CD4-positive, alpha-beta T cell treated with Interleukin-1 beta for 1 hour (primary cell): Measurements from ENCODE around the gene RRAS2.

ENCODE experiments used
- DNase-seq, 2 donors: peaks; one replicate each; pipeline ENCODE4 v3.0.0-alpha.2; 2020 to 2022

The RRAS2 gene

DNA sequence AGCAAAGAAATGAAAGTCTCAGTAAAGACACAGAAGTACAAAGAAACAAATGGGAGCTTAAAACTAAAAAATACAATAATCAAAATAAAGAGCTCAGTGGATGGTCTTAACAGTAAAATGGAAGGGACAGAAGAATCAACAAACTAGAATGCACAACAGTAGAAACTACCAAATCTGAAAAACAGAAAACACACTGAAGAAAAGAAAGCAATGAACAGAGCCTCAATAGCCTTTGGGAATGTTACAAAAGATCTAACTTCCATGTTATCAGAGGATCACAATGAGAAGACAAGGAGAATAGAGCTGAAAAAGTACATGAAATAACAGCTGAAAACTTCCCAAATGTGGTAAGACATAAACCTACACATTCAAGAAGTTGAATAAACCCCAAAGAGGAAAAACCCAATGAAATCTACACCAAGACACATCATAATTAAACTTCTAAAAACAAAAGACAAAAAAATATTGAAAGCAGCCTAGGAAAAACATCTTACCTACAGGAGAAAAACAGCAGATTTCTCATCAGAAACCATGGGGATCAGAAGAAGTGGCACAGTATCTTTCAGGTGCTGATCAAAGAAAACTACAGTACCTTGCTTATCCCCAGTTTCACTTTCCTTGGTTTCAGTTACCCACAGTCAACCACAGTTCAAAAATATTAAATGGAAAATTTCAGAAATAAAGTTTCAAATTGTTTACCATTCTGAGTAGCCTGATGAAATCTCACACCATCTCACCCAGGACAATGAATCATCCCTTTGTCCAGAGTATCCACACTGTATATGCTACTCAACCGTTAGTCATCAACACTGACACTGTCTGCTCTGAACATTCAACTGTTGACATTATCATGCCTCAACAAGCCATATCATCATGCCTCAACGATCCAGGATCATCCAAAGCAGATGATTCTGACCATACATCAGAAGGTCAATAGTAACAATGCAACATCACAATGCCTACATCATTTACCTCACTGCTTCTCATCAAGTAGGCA, 22.2 kb downstream of the RRAS2 start:
- no peak for DNase-seq

DNA sequence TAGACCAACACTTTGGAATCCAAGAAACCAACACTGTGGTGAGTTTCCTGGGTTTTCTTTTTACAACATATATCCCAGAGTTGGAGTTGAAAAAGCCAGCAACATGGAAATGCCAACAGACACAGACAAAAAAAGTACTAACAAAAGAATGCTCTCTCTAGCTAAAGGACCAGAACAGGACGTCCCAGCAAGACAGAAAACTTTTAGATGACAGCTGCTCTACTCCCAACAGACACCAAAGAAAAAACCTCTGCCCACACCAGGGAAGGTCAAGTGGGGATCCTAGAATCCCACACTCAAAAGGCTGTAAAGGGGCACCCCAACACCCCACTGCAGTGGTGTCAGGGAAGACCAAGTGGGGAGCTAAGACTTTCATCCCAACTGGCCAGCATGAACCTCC, 23.3 kb downstream of the RRAS2 start:
- no peak for DNase-seq

DNA sequence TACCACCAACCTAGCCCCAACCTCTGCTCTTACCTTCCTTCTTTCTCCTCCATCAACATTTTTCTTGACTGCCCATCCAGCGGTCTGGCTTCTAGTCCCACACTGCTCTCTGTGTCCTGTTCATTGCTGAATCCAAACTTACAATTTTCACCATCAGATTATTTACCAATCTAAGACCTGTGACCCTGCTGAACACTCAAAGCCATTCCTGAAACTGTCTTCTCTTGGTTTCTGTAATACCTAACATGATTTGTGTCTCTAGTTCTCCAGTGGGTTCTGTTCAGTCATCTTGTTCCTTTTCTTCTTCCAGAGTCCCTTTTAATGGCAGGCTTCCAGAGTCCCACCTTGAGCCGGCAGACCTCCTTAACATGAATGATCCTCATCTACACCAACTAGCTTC, 24.1 kb downstream of the RRAS2 start:
- DNase-seq = no peak

DNA sequence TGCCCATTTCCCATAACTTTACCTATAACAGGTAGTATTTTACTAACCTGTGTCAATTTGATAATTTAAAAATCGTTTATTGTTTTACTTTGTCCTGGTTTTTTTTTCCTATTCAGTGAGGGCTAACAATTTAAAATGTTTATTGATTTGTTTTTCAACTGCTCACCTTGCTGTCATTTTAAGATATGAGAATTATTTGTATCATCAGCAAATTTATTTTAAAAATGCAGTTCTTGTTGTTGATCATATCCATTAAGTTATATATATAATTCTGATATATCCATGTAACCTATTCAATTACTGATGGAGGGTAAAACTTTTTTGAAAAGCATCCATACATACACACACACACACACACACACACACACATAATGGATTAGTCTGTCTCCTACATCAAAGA, 24.8 kb downstream of the RRAS2 start:
- no peak for DNase-seq

DNA sequence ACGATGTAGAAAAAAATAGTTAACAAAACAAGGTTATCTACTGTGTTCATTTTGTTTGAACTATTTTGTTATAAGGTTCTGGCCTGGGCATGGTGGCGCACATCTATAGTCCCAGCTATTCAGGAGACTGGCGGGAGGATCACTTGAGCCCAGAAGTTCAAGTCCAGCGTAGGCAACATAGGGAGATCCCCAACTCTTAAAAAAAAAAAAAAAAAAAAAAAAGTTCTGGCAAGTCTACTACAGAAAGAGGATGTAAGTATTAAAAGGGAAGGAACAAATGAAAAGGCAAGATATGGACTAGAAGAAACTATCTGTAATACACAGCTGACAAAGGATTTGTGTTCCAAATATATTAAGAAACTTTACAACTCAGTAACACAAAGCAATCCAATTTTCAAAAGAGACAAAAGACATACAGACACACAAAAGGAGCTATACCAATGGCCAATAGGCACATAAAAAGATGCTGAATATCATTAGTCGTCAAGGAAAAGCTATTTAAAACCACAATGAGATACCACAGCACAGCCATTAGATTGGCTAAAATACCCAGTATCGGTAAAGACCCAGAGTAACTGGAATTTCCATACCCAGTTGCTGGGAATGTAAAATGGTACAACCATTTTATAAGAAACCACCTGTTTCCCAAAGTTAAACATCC, 27.4 kb downstream of the RRAS2 start:
- no peak for DNase-seq

DNA sequence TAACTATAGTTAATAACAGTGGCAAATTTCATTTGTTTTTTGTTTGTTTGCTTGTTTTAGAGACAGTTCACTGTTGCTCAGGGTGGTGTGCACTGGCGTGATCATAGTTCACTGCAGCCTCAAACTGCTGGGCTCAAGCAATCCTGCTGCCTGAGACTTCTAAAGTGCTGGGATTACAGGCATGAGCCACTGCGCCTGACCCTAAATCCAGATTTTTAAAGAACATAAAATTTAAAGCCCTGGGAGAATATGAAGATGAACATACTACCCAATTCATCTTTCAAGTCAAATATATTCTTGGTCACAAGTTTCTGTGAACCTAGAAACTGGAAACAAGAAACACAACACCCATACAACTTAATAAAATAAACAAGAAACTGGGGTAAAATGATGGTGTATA, 28.1 kb downstream of the RRAS2 start:
- DNase-seq = no peak

DNA sequence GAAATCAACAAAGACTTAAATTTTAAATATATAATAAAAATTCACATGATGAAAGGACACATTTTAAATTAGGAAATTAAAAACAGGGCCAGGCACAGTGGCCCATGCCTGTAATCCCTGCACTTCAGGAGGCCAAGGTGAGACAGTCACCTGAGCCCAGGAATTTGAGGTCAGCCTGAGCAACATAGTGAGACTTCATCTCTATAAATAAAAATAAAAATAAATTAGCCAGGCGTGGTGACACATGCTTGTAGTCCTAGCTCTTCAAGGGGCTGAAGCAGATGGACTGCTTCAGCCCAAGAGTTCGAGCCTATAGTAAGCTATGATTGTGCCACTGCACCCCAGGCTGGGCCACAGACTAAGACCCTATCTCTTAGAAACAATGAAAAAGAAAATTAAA, 29.3 kb downstream of the RRAS2 start:
- no peak for DNase-seq

DNA sequence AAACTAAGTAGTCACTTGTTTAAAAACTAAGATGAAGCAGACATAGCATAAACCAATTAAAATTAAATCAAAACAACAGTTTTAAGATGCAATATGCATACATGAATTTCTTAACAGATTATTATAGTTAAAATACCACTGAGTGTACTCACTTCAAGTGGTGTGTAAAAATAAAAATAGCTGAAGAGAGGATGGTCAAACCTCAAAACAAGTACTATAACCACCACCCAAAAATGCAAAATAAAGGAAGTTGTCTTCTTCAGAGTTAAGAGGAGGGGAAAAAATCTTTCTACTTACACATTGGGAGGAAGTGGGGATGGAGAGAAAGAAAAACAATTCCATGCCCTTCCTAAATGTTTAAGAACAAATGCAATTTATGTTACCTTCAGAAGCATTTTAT, 31.9 kb downstream of the RRAS2 start:
- DNase-seq = no peak

DNA sequence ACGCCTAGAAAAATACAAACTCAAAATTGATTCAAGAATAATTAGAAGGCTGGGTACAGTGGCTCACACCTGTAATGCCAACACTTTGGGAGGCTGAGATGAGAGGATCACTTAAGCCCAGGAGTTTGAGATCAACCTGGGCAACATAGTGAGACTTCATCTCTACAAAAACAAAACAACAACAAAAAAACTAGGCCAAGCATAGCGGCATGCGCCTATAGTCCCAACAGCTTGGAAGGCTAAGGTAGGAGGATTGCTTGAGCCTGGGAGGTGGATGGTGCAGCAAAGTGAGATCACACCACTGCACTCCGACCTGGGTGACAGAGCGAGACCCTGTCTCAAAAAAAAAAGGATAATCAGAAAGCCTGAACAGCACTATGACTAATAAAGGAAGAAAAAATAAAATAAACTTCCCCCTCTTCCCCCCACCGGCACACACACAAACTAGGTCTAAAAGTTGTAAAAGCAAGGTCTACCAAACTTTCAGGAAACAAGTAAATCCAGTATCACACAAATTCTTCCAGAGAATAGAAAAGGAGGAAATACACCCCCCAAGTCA, 35.8 kb downstream of the RRAS2 start:
- DNase-seq = no peak

DNA sequence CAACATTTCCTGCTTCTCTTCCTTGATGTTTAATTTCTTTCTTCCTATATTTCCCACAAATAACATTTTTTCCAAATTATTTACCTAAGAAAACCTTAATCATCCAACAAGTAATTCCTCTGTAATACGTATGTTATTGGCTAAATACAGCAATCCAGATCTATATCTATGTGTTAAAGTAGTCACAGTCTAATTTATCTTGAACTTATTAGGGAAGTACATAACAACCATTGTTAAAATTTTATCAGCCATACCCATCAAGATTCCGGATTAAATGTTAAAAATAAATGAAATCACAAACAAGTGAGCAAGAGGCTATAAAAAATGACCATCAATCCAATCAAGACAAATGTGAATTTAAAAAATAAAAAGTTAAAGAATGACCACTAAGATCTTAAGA, 36.5 kb downstream of the RRAS2 start:
- no peak for DNase-seq

DNA sequence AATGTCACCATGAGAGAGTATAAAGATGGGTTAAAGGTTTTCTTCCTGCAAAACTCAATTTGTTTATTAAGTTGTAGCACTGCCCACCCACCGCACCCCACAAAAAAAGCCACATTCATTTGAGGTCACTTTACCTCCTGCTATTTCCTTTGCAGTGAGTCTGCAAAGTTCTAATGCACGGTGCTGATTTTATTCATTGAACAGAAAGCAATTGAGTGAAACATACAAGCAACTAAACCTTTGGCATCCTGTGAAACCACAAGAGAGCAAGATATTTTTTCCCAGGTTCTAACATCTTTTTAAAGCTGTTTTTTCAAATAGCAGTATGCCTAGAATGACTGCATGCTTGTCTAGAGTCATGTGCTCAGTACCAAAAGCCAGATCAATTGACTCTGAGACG, 39.0 kb downstream of the RRAS2 start:
- DNase-seq = peak; percentile 17 to 53

DNA sequence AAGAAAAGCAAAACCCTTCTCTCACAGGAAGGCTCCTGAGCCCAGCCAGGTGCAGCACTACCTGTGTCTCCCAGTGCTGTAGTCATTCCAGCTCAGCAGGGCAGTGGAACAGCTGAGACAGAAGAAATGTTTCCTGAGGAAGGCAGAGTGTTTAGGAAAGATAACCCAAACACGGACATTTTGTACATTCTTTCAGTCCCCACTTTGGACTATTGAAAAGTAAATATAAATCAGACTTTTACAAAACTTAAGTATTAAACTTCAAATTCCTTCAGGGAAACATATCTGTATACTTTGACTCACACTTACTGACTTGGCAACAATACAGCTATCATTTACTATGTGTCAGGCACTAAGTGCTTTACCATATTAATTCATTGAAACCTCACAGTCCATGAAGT, 40.4 kb downstream of the RRAS2 start:
- no peak for DNase-seq

DNA sequence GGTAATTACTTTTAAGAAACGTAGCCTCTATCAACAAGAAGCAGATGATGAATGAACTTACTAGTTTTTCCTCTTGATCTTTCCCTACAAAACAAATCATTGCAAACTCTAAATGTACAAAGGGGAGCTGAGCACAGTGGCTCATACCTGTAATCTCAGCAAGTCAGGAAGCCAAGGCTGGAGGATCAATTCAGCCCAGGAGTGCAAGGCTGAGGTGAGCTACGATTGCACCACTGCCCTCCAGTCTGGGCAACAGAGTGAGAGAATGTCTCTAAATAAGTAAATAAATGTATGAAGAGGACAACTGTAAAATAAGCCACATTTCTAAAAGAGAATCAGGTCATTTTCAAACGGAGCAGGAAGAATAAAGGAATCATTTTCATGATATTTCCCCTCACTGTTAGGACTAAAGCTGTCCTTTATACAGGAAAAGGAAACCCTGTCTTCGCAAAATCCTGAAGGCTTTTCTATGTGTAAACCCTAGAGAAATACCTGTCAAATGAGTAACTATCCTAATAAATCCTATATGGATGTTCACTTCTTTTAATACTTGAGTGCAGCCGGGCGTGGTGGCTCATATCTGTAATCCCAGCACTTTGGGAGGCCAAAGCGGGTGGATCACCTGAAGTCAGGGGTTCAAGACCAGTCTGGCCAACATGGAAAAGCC, 41.2 kb downstream of the RRAS2 start:
- DNase-seq = no peak

DNA sequence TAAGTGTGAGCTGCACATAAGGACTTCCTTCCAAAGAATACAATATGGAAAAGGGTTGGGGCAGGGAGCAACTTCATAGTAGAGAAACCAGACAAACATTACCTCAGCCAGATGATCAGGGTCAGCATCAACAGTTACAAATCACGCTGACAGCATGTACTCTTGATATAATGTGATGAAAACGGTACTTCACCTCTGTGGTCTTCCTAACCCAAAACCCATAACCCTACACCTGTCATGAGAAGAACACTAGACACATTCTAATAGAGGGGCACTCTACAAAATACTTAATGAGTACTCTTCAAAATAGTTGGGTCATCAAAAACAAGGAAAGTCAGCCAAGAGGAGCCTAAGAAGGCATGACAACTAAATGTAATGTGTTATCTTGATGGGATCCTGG, 43.9 kb downstream of the RRAS2 start:
- DNase-seq = no peak

DNA sequence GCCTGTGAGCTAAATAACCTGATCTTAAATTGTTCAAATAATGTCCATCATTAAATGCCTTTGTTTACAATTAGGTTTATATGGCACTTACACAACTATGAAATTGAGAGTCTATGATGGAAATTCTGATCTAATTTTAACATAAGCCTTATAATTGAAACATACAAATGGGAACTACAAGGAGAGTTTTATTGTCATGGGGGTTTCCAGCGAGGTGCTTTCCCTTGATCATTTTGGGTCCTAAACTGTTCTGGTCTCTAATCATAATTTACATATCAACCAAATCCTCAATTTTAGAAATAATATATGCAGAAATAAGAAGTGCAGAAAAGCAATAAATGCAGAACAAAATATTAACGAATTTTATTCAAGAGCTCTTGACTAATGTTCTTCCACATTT, 44.9 kb downstream of the RRAS2 start:
- DNase-seq = no peak

DNA sequence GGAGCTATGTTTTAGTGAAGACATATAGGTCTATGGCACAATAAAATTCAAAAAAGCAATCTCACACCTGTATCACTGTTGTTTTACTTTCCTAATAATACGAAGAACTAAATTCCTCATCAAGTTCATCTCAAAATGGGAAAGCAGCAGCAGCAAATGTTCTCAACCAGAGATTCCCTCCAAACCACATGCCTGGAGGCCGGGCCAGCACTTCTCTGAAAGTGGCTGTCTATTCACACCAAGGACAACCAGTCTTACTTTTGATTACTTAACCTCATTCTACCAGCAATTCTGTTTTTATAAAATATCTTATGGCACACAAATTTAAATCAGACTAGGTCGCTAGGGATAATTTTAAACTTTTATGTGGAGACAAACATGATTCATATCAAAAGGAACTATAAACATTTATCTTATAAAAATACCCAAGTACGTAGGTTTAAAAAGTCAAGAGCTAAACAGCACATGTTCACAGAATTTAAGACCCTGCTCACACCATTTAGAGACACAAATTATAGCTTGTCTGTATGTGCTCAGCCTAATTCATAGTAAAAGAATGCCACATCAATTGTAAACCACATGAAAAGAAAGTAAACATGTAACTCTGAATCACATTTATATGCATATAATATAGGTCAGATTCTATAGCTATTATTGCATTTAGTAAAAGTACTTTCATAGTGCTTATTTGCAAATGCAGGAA, 46.1 kb downstream of the RRAS2 start:
- no peak for DNase-seq

DNA sequence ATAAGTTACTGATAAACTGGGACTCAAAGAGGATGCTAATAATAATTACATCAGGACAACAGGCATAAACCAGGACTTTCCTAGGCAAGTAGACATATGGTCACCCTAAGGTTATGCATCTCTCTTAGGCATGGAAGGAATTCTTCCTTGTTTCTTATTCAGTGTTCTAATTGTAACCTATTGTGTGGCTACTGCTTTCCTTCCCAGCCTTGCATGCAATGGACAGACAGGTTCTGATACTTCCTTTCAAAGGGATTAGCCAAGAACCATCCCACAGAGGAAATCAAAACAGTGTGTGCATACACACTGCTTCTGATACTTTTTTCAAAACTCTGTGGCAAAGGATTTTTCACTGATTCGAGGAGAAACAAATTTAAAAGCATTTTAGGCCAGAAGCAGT, 48.3 kb downstream of the RRAS2 start:
- no peak for DNase-seq

DNA sequence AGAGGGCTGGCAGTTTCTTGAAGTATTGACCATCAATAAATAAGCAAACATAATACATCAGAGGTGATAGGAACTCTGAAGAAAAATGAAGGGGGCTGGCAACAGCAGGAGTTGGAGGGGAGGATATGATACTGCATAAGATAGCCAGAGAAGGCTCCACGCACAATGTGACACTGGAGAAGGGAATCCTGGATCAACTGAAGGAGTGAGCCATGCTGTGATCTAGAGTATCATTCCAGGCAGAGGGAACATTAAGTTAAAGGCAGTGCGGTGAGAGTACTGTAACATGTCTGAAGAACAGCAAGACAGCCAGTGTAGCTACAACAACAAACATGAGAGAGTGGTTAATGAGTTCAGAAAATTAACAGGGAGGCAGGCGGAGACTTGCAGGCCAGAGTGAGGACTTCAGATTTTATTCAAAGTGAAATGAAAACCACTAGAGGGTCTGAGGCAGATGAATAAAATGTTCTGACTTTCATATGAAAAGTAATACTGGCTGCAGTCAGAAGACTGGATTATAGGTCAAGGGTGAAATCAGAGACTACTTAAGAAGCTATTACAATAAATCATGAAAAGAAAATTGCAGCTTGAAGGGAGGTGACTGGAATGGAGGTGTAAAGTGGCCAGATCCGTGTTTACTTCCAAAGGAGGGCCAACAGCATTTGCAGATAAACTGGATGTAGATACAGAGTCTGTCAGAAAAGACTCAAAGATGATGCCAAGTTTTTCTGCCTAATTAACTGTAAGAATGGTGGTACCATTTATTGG, 49.4 kb downstream of the RRAS2 start:
- no peak for DNase-seq

DNA sequence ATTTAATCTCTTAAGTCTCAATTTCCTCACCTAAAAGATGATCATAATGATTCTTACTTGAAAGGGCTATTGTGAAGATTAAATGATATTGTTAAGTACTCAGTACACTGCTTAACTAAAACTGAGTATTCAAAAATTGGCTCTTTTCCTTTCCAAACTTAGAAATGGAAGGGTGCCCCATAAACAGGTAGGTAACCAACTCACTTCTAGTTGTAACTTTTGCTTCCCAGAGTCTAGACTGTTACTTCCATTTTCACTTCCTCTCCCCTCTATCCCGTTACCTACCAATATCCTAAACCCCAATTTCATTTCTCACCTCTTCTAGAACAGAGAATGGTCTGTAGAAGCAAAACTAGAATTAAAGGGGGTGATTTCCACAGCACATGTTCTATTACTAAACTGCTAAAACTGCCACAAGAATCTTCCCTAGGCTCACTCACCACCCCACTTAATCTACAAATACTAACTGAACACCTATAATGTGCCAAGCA, 50.0 kb downstream of the RRAS2 start:
- DNase-seq = no peak

DNA sequence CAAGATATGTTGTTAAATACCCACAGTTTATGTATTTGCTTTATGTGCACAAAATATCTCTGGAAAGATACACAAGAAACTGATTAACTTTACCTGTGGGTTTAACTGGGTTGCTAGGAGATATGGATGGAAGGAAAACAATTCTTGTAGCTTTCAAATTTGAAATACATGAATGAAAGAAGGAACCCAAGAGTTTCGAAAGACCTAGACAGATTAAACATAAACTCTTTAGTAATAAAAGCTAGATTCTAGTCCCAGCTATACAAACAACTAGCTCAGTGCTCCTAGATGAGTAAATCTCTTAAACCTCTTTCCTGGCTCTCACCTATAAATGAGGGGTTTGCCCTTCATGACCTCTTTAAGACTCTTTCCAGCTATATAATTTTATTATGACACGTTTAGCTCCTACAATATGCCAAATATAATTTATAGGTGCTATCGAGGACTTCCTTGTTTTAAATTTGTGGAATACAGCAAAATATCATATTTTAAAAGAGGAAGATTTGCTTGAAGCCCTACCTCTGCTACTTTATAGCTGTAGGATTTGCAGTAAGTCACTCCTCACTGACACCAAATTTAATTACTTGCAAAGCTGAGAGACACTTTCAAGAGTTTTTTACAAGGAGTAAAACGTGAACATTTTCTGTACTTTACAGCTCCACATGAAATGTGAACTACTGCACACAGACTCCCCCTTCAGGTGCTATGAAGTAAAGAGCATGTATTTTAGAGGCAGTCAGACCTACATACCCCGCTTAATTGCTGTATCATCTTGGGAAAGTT, 50.7 kb downstream of the RRAS2 start:
- DNase-seq = peak in 1 of 2 donors; percentile 40

DNA sequence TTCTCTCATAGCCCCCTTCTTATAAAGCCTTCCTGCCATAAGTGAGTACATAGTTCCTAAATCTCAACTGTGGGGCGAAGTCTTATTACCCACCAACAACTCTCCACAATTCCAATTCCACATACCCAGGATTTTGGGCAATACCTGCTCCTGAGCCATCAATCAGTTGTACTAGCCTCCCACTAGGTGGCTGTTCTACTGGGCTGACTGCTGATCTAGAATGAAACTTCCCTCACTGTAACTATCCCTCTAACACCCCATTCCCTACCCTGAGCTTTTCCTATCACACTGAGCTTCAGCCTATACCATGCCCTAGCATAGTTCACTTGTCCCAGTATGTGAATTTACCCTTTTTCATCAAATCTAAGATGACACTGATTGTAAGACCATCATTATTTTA, 52.5 kb downstream of the RRAS2 start:
- no peak for DNase-seq
